Mesodermal cell (in vitro differentiated cells): Measurements from ENCODE around the gene FZR1.

Experiments
- H3K27ac ChIP-seq: 2 replicates; pipeline ENCODE4 v1.7.0; 2013; ENCODE audit warnings: mild to moderate bottlenecking, low read depth, low read length, moderate library complexity; ENCODE audit not compliant: severe bottlenecking
- H3K36me3 ChIP-seq: 2 replicates; pipeline ENCODE4 v1.7.1; 2013; ENCODE audit warnings: mild to moderate bottlenecking, low read length, moderate library complexity; ENCODE audit not compliant: control insufficient read depth, insufficient read depth
- H3K4me1 ChIP-seq: one replicate; pipeline ENCODE4 v1.7.1; 2013; ENCODE audit warnings: mild to moderate bottlenecking, low read length; ENCODE audit not compliant: insufficient read depth, control insufficient read depth, poor library complexity, severe bottlenecking
- H3K4me3 ChIP-seq: 2 replicates; pipeline ENCODE4 v1.7.0; 2013; ENCODE audit warnings: low read length, control low read depth, mild to moderate bottlenecking; ENCODE audit not compliant: insufficient read depth, poor library complexity, severe bottlenecking; ENCODE audit errors: extremely low read depth
- H3K9me3 ChIP-seq: 2 replicates; pipeline ENCODE4 v1.7.1; 2013; ENCODE audit warnings: mild to moderate bottlenecking, low read length, moderate library complexity; ENCODE audit not compliant: control insufficient read depth
- WGBS, 2 experiments: methylation state at CpG; one replicate each; pipeline ENCODE4 v1.1.5; 2013; ENCODE audit warnings: missing lambda C conversion rate in 2 of 2; ENCODE audit not compliant: insufficient coverage in 2 of 2; 5-methylcytosine and 5-hydroxymethylcytosine counted together

The FZR1 gene

GRCh38 chr19:3475449-3475848 is 30.7 kb upstream of the FZR1 start:
- Histone ChIP-seq H3K27ac (no peak overlapping the region), H3K36me3 (no peaks in the 10 kb centered on the region), H3K9me3 (no peaks in the 10 kb centered on the region), H3K4me3 (no peak overlapping the region), H3K4me1 (no peaks in the 10 kb centered on the region)
- WGBS, 2 experiments: 80 to 81% methylated on average over 4 of the region's 4 CpGs

GRCh38 chr19:3476830-3477229 is 29.3 kb upstream of the FZR1 start:
- WGBS, 2 experiments: 70% methylated on average over 2 of the region's 2 CpGs; no CpG with 5 or more reads in 1 of the 2 experiments
- Histone ChIP-seq H3K4me1 (no peaks in the 10 kb centered on the region), H3K36me3 (no peaks in the 10 kb centered on the region), H3K4me3 (no peak overlapping the region), H3K27ac (no peak overlapping the region), H3K9me3 (no peaks in the 10 kb centered on the region)

GRCh38 chr19:3477506-3477905 is 28.6 kb upstream of the FZR1 start:
- Histone ChIP-seq H3K27ac (no peak overlapping the region), H3K9me3 (no peaks in the 10 kb centered on the region), H3K4me1 (no peaks in the 10 kb centered on the region), H3K36me3 (no peaks in the 10 kb centered on the region), H3K4me3 (no peak overlapping the region)

GRCh38 chr19:3477951-3478350 is 28.2 kb upstream of the FZR1 start:
- 94 to 100% methylated on average over 1 to 2 of the region's 2 CpGs for WGBS, 2 experiments
- no peak overlapping the region for H3K4me3 ChIP-seq

GRCh38 chr19:3478409-3479176 is 27.5 kb upstream of the FZR1 start:
- H3K4me3 ChIP-seq: no peak overlapping the region
- 53 to 61% methylated on average over 11 to 12 of the region's 27 CpGs for WGBS, 2 experiments
- H3K4me1 ChIP-seq: no peaks in the 10 kb centered on the region
- no peak overlapping the region for H3K27ac ChIP-seq
- H3K9me3 ChIP-seq: no peaks in the 10 kb centered on the region
- no peaks in the 10 kb centered on the region for H3K36me3 ChIP-seq

More at GRCh38 chr19:3477951-3478350, 28.2 kb upstream of the FZR1 start:
- Histone ChIP-seq H3K4me1 (no peaks in the 10 kb centered on the region), H3K27ac (no peak overlapping the region), H3K9me3 (no peaks in the 10 kb centered on the region), H3K36me3 (no peaks in the 10 kb centered on the region)

GRCh38 chr19:3479177-3479833 is 26.8 kb upstream of the FZR1 start:
- WGBS, 2 experiments: 69 to 73% methylated on average over 7 of the region's 7 CpGs
- H3K9me3 ChIP-seq: no peaks in the 10 kb centered on the region
- no peak overlapping the region for H3K4me3 ChIP-seq
- no peak overlapping the region for H3K27ac ChIP-seq
- no peaks in the 10 kb centered on the region for H3K4me1 ChIP-seq
- H3K36me3 ChIP-seq: no peaks in the 10 kb centered on the region

- no peak overlapping the region for H3K4me3 ChIP-seq
- 85 to 86% methylated on average over 7 of the region's 9 CpGs for WGBS, 2 experiments
- H3K9me3 ChIP-seq: no peaks in the 10 kb centered on the region
- no peaks in the 10 kb centered on the region for H3K4me1 ChIP-seq
- H3K36me3 ChIP-seq: no peaks in the 10 kb centered on the region
- H3K27ac ChIP-seq: no peak overlapping the region
Observed at GRCh38 chr19:3479834-3480215, 26.3 kb upstream of the FZR1 start.

- no peak within 1 kb of the TSS for H3K27ac ChIP-seq
- no peaks in the 10 kb centered on the region for H3K4me1 ChIP-seq
- no peaks in the 10 kb centered on the region for H3K9me3 ChIP-seq
- H3K36me3 ChIP-seq: no peaks in the 10 kb centered on the region
- WGBS, 2 experiments: 77 to 81% methylated on average over 22 to 24 of the region's 27 CpGs
- no peak within 1 kb of the TSS for H3K4me3 ChIP-seq
Observed at GRCh38 chr19:3480383-3481091, 25.6 kb upstream of the FZR1 start, which contains the start of gene SMIM24. SMIM24 (minus strand) TSS chr19:3480525; CDS start chr19:3480463, 62 bp downstream.

- Histone ChIP-seq H3K27ac (no peak overlapping the region), H3K4me1 (no peaks in the 10 kb centered on the region), H3K9me3 (no peaks in the 10 kb centered on the region), H3K36me3 (no peaks in the 10 kb centered on the region), H3K4me3 (no peak overlapping the region)
- 64 to 68% methylated on average over 36 to 38 of the region's 38 CpGs for WGBS, 2 experiments
Observed at GRCh38 chr19:3481241-3482090, 24.6 kb upstream of the FZR1 start.

- Histone ChIP-seq H3K4me3 (no peak overlapping the region), H3K27ac (no peak overlapping the region), H3K36me3 (no peaks in the 10 kb centered on the region), H3K4me1 (no peaks in the 10 kb centered on the region), H3K9me3 (no peaks in the 10 kb centered on the region)
- 92% methylated on average over 37 to 44 of the region's 49 CpGs for WGBS, 2 experiments
Observed at GRCh38 chr19:3482507-3483225, 23.4 kb upstream of the FZR1 start.
